SW480 (cell line): ENCODE data around the gene SLX9.

Source experiments
- DNase-seq: peaks from one replicate; pipeline ENCODE4 v3.0.0-alpha.2; 2016; ENCODE audit warnings: low spot score

Gene SLX9, protein sequence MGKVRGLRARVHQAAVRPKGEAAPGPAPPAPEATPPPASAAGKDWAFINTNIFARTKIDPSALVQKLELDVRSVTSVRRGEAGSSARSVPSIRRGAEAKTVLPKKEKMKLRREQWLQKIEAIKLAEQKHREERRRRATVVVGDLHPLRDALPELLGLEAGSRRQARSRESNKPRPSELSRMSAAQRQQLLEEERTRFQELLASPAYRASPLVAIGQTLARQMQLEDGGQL

DNA sequence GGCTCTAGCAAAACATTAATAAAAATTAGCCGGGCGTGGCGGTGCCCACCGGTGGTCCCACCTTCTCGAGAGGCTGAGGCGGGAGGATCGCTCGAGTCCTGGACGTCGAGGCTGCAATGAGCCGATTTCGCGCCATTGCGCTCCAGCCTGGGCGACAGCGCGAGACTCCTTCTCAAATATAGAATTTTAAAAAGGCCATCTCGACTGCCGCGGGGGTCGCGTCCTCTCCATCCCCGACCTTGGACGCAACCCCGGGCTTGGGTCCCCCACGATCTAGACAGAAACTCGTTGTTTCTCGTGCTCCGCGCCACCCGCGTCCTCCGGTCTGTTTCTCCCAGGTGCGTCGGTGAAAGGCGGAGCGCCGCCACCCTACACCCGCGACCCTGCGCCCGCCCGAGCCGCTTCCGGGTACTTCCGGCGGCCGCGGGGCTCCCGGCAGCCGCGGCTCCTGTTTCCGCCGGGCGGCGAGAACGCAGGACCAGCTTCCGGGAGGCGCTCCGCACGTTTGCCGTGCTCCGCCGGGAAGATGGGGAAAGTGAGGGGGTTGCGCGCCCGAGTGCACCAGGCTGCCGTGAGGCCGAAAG lies at the start of gene SLX9:
SLX9 (plus strand) TSS at position 498 of the 584 bp plus-strand sequence; CDS start at position 527, 29 bp downstream.
- DNase-seq, result peak; percentile 83

GRCh38 chr21:44890338-44890931 lies 49.4 kb upstream of the SLX9 start:
- DNase-seq, result no peak

GRCh38 chr21:44890961-44891541 lies 48.8 kb upstream of the SLX9 start:
- no peak for DNase-seq

- DNase-seq, result no peak
Measured at GRCh38 chr21:44891631-44892031, 48.2 kb upstream of the SLX9 start.

- DNase-seq, result no peak
Measured at GRCh38 chr21:44892095-44892494, 47.7 kb upstream of the SLX9 start.

DNA sequence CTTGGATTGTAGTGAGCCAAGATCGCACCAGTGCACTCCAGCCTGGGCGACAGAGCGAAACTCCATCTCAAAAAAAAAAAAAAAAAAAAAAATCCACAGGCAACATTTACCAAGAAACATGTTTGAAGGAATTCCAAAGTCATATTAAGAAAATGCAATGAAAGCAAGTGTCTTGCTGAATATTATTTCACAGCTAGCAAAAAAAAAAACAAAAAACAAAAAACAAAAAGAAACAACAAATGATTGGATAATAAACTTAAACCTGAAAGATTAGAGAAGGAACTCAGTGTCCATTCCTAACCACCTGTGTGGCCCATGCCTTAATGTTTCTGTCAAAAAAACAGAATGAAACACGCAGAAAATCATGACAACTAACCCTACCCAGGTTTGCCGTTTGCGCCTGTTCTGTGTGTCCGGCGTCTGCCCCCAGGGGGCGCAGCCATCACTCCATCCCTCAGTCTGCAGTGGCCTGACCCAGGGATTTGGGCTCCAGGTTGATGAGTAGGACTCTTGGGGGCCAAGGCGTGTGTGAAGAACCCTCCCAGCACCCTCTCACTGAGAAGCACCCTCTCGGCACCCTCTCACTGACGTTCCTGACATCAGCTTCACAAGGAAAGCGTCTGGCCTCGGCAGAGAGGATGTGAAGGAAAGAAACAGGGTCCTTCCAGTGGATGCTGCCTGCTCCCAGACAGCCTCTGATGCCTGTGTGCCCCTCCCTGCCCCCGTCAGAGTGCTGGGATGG lies 47.1 kb upstream of the SLX9 start:
- DNase-seq, result peak; percentile 36

GRCh38 chr21:44893278-44893556 lies 46.6 kb upstream of the SLX9 start:
- no peak for DNase-seq

DNA sequence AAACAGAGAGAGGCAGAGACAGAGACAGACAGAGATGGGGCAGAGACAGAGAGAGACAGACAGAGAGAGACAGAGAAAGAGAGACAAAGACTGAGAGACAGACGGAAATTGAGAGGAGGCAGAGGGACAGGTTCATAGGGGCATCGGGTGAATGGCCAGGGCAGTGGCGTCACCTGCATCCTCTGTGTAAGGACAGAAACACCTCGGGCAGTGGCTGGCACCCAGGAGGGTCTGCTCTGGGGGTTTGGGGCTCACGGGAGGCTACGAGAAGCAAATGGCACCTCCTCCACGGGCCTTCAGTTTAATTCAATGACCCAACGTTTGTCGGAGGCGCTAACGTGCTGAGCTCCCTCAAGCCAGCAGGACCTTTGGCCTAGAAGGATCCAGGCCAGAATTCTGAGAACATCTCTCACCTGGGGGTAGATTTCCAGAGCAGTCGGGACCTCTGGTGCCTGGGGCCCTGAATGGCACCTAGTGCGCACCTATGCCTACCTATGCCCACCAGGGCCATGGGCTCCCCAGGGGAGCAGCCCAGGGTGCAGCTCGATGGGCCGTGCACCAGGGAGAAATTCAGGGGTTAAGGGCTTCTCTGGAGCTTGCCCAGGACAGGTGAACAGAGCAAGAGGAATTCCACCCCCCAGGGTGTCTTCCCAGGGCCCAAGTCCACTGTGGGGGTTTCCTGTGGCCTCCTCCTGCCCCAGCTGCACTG lies 45.7 kb upstream of the SLX9 start:
- no peak for DNase-seq

- no peak for DNase-seq
Measured at GRCh38 chr21:44894687-44895302, 45.0 kb upstream of the SLX9 start.

DNA sequence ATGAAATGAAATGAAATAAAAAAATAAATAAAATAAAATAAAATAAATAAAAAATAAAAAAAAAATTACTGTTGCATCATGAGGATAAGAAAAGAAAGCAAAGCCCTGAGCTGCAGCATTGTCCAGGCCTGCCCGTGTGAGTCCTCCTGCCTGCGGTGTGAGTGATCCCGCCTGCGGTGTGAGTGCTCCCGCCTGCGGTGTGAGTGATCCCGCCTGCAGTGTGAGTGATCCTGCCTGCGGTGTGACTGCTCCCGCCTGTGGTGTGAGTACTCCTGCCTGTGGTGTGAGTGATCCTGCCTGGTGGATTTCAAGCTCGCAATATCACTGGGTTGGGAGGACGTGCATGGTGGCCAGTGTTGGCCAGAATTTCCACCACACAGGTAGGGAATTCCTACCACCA lies 44.0 kb upstream of the SLX9 start:
- no peak for DNase-seq

GRCh38 chr21:44896561-44897286 lies 43.1 kb upstream of the SLX9 start:
- no peak for DNase-seq

DNA sequence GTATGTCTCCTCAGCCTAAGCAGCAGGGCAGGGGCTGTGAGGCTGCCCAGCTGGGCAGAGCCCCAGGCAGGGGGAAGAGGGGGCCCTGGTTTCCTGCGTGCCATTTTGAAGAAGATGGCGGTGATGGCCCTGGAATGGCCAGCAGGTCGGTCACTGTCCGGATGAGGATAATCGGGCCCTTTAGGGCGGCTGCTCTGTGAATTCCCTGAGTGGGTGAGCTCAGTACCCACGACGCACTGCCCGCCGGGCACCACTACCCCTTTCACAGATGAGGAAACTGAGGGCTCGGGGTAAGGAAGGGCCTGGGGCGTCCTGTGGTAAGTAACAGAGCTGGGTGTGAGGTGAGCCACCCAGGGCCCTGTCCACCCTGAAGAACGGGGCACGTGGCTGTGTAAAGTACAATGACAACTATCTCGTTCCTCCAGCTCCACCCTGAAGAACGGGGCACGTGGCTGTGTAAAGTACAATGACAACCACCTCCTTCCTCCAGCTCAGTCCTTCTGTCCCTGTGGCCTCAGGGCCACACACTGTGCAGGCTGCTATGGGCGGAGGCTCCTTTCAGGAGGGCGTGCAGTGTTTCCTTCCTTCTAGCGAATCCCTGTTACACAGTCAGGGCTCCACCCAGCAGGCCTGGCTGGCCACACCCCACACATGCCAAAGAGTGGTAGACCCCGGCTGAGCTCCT lies 42.4 kb upstream of the SLX9 start:
- DNase-seq, result peak; percentile 47

- no peak for DNase-seq
Measured at GRCh38 chr21:44898011-44898488, 41.8 kb upstream of the SLX9 start.

GRCh38 chr21:44898851-44899767 lies 40.7 kb upstream of the SLX9 start:
- DNase-seq, result no peak

DNA sequence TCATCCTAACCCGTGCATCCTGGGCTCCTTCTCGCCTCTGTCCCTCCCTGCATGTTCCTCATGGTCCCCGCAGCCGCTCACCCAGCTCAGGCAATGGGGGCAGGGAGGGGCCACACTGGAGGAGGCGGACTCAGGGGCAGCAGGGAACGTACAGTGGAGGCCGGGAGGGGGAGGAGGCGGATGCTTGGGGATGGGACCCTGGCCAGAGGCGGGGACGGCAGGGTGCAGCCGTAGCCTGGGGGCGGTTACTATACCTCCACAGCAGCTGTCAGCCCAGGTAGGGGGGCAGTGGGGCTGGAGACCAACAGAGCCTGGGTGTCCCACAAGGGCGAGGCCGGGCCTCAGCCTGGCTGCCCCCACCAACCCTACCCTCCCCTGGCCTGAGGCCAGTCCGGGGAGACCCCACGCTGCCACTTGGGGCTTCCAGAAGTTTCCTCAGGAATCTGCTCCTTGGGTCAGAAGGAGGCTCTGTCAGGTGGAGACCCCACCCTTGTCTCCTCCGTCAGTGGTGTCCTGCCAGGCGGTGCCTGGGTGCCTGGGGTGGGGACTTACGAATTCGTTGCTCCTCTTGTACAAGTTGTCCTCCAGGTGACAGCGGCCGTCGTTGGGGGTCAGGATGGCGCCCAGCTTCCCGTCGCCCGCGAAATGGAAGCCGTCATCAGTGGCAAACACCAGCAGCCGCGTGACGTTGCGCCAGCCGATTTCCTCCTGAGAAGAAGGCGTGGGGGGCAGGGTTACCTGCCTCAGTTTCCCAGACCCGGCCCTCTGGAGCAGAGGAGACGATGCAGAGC lies 39.9 kb upstream of the SLX9 start:
- no peak for DNase-seq

DNA sequence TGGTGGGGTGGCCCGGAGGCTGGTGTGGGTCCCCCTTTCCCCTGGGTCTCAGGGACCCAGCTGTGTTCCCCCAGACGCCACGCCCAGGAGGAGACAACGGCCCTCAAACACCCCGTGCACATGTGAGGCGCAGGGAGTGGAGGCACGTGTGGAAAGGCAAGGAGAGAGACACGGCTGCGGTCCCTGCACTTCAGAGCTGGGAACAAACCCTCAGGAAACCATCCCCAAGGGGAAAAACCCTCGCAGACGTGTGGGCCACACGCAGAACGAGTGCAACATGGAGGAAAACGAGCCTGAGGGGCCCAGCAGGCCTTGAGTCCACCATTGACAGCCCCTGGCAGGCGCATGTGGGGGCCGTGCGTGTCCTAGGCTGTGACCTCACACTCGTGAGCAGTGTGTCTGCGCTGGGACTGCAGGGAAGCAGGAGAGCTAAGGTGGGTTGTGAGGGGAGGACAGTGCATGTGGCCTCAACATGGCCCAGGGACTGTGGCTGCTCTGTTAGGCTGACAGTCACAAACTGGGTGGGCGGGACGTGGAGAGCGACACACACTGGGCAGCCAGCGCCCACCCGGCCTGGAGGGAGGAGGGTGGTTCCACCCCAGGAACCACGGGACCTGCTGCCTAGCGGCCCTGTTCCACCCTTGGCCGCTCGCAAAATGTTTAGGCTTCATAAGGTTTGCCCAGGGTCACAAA lies 39.1 kb upstream of the SLX9 start:
- no peak for DNase-seq

DNA sequence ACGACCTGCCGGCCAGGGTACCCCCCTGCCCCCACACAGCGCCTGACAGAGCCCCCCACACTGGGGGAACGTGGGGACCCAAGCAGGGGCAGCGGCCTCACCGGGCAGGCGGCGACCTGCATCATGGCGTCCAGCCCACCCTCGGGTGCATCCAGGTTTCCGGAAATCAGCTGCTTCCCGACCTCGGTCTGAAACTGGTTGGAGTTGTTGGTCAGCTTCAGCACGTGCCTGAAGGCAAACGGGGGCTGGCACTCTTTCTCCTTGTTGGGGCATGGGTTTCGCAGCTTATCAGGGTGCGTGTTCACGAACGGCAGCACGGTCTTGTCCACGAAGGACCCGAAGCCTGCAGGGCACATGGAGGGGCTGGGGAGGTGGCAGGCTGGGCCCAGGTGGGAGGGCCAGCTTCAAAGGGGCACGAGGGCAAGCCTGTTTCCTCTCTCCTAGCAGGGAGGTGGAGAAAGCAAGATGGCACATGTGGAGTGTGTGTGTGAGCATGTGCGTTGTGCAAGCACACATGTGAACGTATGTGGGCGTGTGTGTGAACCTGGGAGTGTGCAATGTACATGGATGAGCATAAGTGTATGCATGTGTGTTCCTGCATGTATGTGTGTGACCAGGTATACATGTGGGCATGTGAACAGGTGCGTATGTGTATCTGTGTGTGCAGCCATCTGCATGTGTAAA lies 38.3 kb upstream of the SLX9 start:
- DNase-seq, result no peak
